ENCODE measurements around the gene ZFYVE1.
"Not testable (repeated sequence)": the region's sequence is repeated elsewhere in the genome, so short reads cannot be mapped to it uniquely, and the experiment has no call there.

The ZFYVE1 gene

DNA sequence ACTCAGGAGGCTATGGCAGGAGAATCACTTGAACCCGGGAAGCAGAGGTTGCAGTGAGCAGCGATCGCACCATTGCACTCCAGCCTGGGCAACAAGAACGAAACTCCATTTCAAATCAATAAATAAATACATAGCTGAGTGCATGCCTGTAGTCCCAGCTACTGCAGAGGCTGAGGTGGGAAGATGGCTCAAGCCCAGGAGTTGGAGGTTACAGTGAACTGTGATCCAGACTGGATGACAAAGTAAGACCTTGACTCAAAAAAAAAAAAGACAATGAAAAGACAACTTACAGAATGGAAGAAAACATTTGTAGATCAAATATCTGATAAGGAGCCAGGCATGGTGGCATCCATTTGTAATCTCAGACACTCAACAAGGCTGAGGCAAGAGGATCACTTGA is 27.6 kb downstream of the ZFYVE1 start:
- no peak for DNase-seq

- DNase-seq, result no peak
These were observed 28.5 kb downstream of the ZFYVE1 start for GRCh38 chr14:72998252-72998903.

- DNase-seq, result no peak
These were observed 30.0 kb downstream of the ZFYVE1 start for GRCh38 chr14:72996916-72997315.

- DNase-seq, result no peak
These were observed 36.7 kb downstream of the ZFYVE1 start for GRCh38 chr14:72990171-72990570.

DNA sequence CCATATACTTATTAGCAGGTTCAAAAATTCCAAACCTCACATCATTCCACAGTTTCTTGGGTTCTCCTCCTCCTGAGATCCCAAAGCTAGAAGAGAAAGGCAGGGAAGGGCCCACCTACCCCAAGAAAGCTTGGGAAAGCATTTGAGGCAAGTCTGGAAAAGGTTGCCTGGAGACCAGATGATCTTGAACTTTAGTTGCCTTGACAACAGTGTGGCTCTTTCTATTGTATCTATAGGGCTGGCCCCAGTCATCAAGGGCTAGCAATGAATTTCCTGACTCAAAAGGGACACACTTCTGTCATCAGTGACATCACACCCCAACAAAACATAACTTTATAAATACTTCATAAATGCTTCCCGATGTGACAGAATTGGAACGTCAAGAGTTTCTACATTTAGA is 40.0 kb downstream of the ZFYVE1 start:
- DNase-seq, result no peak

DNA sequence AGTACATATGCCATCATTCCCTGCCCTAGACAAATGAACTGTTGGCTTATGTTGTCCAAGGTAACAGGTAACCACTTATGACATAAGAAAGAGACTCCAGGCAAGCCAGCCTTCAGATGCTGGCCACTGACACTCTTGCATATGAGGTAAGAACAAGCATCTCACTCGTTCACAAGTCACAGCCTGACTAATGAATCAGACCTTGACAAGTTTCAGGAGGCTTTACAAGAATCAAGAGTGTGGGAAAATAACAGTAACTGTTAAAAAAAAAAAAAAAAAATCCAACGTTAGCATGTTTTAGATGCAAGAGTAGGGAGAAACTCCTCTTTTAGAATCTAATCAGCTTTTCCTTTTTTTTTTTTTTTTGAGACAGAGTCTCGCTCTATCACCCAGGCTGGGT is 40.7 kb downstream of the ZFYVE1 start:
- no peak for DNase-seq

GRCh38 chr14:72982146-72982708 is 44.7 kb downstream of the ZFYVE1 start:
- DNase-seq, result no peak

DNA sequence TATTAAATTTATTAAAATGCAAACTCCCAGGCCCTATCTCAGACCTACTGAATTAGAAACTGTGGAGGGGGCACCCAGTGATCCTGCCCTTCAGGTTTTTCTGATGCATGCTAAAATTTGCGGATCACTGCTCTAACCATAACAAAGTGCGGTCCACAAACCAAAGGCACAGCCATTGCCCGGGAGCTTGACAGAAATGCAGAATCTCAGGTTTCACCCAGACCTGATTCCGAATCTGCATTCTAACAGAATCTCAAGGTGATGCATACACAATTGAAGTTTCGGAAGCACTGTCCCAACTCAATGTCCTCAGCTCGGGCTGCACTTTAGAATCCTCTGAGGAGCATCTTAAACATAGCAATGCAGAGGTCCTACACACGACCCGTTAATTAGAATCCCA is 46.0 kb downstream of the ZFYVE1 start:
- no peak for DNase-seq

DNA sequence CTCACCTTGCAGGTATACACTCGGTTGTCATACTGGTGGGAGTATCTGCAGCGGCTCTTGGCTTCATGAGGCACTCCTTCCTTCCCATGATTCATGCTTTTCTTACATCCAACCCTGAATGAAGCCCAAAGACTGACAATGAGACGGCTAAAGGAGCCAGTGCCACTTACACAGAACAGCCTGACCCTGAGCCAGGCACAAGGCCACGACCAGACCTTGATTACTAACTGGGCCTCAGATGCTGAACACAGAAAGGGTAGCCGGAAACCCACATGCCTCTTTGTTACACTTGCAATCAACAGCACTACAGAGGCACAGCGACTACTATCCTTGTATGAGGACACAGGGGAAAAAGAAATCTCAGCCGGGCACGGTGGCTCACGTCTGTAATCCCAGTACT is 48.0 kb downstream of the ZFYVE1 start:
- no peak for DNase-seq

DNA sequence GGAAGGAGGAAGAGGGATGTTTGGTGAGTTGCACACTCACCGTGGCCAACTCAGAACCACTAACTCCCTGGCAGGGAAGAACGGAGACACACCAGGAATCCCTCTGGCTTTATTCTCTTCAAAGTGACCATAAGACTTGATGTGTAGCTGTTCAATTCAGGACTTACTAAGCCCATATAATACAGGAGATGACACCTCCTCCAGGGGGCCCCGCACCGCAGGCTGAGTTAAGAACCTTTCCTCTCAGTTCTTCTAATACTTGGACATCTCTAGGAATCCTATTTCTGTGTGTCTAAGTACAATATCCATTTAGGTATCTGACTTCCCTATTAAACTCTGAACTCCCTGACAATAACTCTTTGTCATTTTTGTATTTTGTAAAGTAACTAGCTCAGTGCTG is 51.1 kb downstream of the ZFYVE1 start:
- DNase-seq, result no peak

GRCh38 chr14:72974661-72975060 is 52.2 kb downstream of the ZFYVE1 start:
- no peak for DNase-seq

GRCh38 chr14:72970824-72971434 is 56.0 kb downstream of the ZFYVE1 start:
- DNase-seq, result no peak

GRCh38 chr14:72970058-72970630 is 56.8 kb downstream of the ZFYVE1 start:
- no peak for DNase-seq

GRCh38 chr14:72968316-72968715 is 58.6 kb downstream of the ZFYVE1 start:
- DNase-seq, result no peak

- DNase-seq, result no peak
These were observed 60.9 kb downstream of the ZFYVE1 start for GRCh38 chr14:72966038-72966437.

- DNase-seq, result no peak
These were observed 61.7 kb downstream of the ZFYVE1 start for GRCh38 chr14:72965249-72965648.

DNA sequence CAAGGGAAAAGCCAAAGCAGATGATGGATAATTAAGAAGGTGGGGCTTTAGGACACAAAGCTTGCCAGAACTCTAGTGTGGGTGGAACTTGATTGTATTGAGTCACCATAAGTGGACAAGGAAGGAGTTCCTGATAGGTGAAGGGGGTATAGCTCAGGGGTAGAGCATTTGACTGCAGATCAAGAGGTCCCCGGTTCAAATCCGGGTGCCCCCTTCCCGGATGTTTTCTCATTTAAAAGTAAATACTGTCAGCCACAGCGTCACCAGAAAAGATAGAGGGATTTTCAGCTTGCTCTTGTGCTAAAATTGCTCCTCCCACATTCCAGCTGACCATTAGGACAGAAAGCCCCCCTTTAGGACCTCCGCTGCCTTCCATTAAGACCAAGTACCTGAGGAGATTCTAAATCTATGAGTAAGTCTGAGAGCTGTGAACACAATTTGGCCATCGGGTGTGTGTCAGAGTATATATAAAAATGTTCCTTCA is 64.0 kb downstream of the ZFYVE1 start:
- DNase-seq, result no peak

DNA sequence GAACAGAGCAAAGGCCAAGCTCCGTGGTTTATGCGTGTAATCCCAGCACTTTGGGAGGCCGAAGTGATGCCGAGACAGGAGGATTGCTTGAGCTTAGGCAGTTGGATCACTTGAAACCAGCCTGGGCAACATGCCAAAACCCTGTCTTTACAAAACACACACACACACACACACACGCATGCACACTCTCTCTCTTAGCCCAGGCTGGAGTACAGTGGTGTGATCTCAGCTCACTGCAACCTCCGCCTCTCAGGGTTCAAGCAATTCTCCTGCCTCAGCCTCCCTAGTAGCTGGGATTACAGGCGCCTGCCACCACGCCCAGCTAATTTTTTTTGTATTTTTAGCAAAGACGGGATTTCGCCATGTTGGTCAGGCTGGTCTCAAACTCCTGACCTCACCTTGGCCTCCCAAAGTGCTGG is 64.6 kb downstream of the ZFYVE1 start:
- not testable (repeated sequence) for DNase-seq

DNA sequence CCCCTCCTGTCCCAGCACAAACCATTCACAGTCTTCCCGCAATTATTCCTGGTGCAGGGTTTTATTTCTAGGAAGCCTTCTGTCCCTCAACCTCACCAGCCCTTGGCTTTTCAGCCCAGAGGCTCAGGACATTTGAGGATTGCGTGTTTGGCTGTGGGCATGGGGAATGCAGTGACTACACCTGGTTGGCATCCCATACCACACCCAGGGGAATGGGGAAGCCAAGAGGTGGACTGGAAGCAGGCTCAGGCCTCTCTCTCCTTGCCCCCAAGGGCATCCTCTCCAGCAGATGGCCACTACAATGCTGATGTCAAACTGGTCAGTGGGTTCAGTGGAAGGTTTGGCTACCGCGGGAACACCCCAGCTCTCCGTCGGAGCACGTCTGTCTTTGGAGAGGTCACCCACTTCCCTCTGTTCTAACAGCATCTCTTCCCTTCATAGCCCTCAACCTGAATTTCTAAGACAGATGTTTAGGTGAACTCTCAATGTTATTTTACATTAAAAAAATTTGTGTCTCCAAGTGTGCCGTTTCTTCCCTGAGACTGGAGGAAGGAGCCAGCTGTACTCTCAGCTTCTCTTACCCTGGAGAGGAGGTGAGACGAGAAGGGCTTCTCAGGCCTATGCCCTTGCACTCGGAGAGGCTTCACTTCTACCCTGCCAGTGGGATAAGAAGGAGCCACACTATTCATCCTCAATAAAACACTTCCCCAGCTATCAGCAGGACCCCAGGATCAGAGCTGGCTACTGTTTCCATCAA is 65.1 kb downstream of the ZFYVE1 start:
- no peak for DNase-seq

DNA sequence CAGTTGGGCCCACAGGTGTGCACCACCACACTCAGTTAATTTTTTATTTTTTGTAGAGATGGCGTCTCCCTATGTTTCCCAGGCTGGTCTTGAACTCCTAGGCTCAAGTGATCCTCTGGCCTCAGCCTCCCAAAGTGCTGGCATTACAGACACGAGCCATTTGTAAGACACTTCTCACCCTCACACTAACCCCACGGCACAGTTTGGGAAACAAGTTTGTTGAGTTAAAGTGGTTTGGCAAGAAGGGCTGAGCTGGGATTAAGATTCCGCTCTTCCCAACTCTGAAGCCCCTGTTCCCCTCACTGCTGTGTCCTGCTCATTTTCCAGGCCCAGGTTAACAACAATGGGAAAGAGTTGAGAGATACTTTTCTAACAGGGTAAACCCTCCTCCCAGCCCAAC is 65.9 kb downstream of the ZFYVE1 start:
- not testable (repeated sequence) for DNase-seq

DNA sequence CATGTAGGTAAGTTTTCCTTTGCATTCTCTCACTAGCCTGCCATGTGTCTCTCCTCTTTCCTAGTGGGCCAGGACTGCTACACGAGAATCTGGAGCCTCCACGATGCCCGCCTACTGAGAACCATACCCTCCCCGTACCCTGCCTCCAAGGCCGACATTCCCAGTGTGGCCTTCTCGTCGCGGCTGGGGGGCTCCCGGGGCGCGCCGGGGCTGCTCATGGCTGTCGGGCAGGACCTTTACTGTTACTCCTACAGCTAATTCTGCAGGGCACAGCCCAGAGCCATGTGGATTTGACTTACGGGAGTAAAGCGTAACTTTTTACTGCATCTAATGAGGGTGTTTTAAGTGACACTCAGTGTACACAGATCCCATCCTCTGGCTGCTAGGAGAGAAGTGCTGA is 68.4 kb downstream of the ZFYVE1 start:
- DNase-seq, result no peak

GRCh38 chr14:72957213-72957612 is 69.7 kb downstream of the ZFYVE1 start:
- no peak for DNase-seq

DNA sequence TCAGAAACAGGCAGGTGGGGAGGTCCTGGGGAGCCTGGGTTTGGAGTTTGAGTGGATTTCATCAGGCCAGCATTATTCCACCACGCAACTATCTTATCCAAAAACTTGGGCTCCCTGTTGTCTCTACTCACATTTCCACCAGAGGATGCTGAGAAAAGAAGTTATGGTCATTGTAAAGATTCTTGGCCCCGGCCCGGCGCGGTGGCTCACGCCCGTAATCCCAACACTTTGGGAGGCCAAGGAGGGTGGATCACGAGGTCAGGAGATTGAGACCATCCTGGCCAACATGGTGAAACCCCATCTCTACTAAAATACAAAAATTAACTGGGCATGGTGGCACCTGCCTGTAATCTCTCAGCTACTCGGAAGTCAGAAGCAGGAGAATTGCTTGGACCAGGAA is 70.2 kb downstream of the ZFYVE1 start:
- DNase-seq, result not testable (repeated sequence)
